Skeletal muscle satellite cell (primary cell): Measurements from ENCODE around the gene NMB.

Source experiments
- H3K27me3 ChIP-seq: 2 replicates; pipeline ENCODE4 v1.7.0; 2013; ENCODE audit warnings: low read length; ENCODE audit not compliant: control insufficient read depth, insufficient read depth
- H3K36me3 ChIP-seq: 2 replicates; pipeline ENCODE4 v1.7.0; 2013; ENCODE audit warnings: mild to moderate bottlenecking, control low read depth, low read length; ENCODE audit not compliant: insufficient read depth
- H3K4me1 ChIP-seq: 2 replicates; pipeline ENCODE4 v1.7.0; 2013; ENCODE audit warnings: low read length; ENCODE audit not compliant: control insufficient read depth, insufficient read depth
- H3K4me2 ChIP-seq: 2 replicates; pipeline ENCODE4 v1.7.0; 2013; ENCODE audit warnings: mild to moderate bottlenecking, low read length
- H3K4me3 ChIP-seq: 2 replicates; pipeline ENCODE4 v1.7.0; 2013; ENCODE audit warnings: low read length
- H3K9ac ChIP-seq: 2 replicates; pipeline ENCODE4 v1.7.0; 2013; ENCODE audit warnings: mild to moderate bottlenecking, low read depth, low read length, moderate library complexity
- H3K9me3 ChIP-seq: replicated peaks from 2 replicates; pipeline ENCODE4 v1.7.0; 2013; ENCODE audit warnings: mild to moderate bottlenecking, control low read depth, low read length

NMB gene

GRCh38 chr15:84606653-84607120, 51.3 kb downstream of the NMB start:
- Histone ChIP-seq H3K4me2 (no peak overlapping the region), H3K36me3 (peaks cover 15% of the 10 kb centered on the region), H3K27me3 (no peaks in the 10 kb centered on the region), H3K4me1 (peaks cover 5% of the 10 kb centered on the region), H3K4me3 (no peak overlapping the region), H3K9ac (no peak overlapping the region), H3K9me3 (no peaks in the 10 kb centered on the region)

DNA sequence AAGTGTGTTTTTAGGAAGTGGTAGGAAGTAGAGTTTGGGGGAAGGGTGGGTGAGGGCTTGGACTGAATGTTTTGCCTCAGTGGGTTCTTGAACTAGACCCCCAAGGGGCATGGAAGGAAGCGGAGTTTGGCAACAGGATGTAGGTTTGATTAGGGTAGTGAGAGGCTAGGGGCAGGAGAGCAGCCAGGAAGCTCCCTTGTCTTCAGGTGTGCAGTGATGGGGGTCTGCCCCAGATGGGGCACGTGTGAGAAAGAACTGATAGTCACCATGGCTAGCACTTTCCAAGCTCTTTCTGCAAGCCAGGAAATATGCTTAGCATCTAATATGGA, 52.5 kb downstream of the NMB start:
- no peaks in the 10 kb centered on the region for H3K27me3 ChIP-seq
- no peak overlapping the region for H3K9ac ChIP-seq

More for the DNA sequence above, 52.5 kb downstream of the NMB start:
- Histone ChIP-seq H3K4me2 (no peak overlapping the region), H3K4me1 (peaks cover 7% of the 10 kb centered on the region), H3K36me3 (peaks cover 15% of the 10 kb centered on the region), H3K4me3 (no peak overlapping the region), H3K9me3 (no peaks in the 10 kb centered on the region)
